ENCODE results near the gene PPFIBP1.

- TF ChIP-seq CTCF (IDR thresholded peaks at IDR 0.05; ENCODE audit: control extremely low read depth in 1 of 3, insufficient read depth in 1 of 3, low read depth in 1 of 3, low read length in 3 of 3), result no peak
- TF ChIP-seq RFX5 (IDR thresholded peaks at IDR 0.05; ENCODE audit: borderline replicate concordance, low read depth, low read length), result no peak
- no peak for TF ChIP-seq POLR2A (IDR thresholded peaks at IDR 0.05; ENCODE audit: control extremely low read depth in 1 of 2, low read depth in 2 of 2, low read length in 2 of 2)
- TF ChIP-seq POLR2AphosphoS5 (IDR thresholded peaks at IDR 0.05; ENCODE audit: low read depth, low read length), result no peak
- no peak for TF ChIP-seq CTBP2 (IDR thresholded peaks at IDR 0.05; ENCODE audit: borderline replicate concordance, insufficient read depth, insufficient read length, low read length)
- TF ChIP-seq KDM5A (IDR thresholded peaks at IDR 0.05; ENCODE audit: low read length), result no peak
These were observed 83.6 kb downstream of the PPFIBP1 start for GRCh38 chr12:27607591-27607990.

All from H1 (cell line).